Ishikawa (cell line): ENCODE measurements around the gene PTGER4.

ENCODE experiments used
- NFIC ChIP-seq: IDR thresholded peaks from 2 replicates; pipeline ENCODE4 v1.6.1; 2012
- YY1 ChIP-seq: IDR thresholded peaks from 2 replicates; pipeline ENCODE4 v1.6.1; 2012; ENCODE audit warnings: low read depth
- TF ChIP-seq, protein P1 (sequence below): IDR thresholded peaks from 2 replicates; pipeline ENCODE4 v1.6.1; 2012

DNA sequence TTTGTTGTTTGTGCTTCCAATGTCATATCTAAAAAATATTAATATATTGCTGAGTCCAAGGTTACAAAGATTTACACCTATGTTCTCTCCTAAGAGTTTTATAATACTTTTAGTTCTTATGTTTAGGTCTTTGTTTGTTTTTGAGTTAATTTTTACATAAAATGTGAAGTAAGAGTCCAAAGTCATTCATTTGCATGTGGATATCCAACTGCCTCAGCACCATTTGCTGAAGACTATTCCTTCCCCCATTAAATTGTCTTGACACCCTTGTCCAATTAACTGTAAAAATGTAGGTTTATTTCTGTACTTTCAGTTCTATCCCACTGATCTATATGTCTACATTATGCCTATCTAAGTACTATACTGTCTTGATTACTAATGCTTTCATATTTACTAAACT, 40.4 kb downstream of the PTGER4 start:
- TF ChIP-seq NFIC: no peak
- TF ChIP-seq, protein P1, sequence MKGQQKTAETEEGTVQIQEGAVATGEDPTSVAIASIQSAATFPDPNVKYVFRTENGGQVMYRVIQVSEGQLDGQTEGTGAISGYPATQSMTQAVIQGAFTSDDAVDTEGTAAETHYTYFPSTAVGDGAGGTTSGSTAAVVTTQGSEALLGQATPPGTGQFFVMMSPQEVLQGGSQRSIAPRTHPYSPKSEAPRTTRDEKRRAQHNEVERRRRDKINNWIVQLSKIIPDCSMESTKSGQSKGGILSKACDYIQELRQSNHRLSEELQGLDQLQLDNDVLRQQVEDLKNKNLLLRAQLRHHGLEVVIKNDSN: no peak
- TF ChIP-seq YY1: no peak
